Gastrocnemius medialis (tissue), 4 donors: ENCODE results near the gene CCDC138.

Source experiments
- POLR2A ChIP-seq, 2 donors: fragments of 450-650 bp; IDR thresholded peaks; one replicate each; pipeline ENCODE4 v1.6.1; 2017; ENCODE audit warnings: antibody characterized with exemption in 2 of 2, mild to moderate bottlenecking in 2 of 2, moderate library complexity in 2 of 2
- TF ChIP-seq, protein P1 (sequence below), 5 experiments: fragments of 450-650 bp in 3 of 5; fragments of 200-600 bp in 2 of 5; sonication (generic) in 2 of 5; IDR thresholded peaks in 4 of 5; conservative IDR thresholded peaks in 1 of 5; 1 replicate in 4 of 5; 2 replicates in 1 of 5; pipeline ENCODE4 v1.5.1; 2016 to 2019; ENCODE audit warnings: antibody characterized with exemption in 5 of 5, mild to moderate bottlenecking in 3 of 5, moderate library complexity in 3 of 5

DNA sequence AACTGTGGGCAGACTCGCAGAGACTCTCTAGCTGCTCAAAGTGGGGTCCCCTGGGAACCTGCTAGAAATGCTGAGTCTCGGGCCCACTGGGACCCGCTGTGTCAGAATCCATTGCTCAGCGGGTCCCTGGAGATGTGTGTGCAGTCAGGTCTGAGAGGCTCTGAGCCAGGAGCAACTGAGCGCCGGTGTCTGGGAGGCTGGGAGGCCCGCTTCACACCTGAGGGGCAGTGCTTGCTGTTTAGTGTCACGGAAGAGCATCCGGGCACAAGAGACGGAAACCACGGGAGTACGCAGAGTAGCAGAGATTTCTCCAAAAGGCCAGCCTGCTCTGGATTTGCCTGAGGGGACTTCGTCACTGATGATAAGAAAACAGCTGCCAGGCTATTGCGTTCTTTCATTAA lies 132.4 kb downstream of the CCDC138 start:
- TF ChIP-seq, protein P1, sequence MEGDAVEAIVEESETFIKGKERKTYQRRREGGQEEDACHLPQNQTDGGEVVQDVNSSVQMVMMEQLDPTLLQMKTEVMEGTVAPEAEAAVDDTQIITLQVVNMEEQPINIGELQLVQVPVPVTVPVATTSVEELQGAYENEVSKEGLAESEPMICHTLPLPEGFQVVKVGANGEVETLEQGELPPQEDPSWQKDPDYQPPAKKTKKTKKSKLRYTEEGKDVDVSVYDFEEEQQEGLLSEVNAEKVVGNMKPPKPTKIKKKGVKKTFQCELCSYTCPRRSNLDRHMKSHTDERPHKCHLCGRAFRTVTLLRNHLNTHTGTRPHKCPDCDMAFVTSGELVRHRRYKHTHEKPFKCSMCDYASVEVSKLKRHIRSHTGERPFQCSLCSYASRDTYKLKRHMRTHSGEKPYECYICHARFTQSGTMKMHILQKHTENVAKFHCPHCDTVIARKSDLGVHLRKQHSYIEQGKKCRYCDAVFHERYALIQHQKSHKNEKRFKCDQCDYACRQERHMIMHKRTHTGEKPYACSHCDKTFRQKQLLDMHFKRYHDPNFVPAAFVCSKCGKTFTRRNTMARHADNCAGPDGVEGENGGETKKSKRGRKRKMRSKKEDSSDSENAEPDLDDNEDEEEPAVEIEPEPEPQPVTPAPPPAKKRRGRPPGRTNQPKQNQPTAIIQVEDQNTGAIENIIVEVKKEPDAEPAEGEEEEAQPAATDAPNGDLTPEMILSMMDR (IDR thresholded peaks at IDR 0.05 in 4 of 5, conservative IDR thresholded peaks at IDR 0.05 in 1 of 5), result no peak
- TF ChIP-seq POLR2A (IDR thresholded peaks at IDR 0.05), result no peak
